AG04449 (cell line): ENCODE results near the gene SENP3.

ENCODE experiments used
- CTCF ChIA-PET: fragments of 350-600 bp; formaldehyde crosslinking; extraction: SDS; loops from one replicate; lab custom pipeline; 2021; ENCODE audit warnings: antibody characterized with exemption; lab: Yijun Ruan, JAX
- POLR2A ChIA-PET: fragments of 400-600, 350-600 bp; formaldehyde crosslinking; extraction: SDS; loops from one replicate; lab custom pipeline; 2020; ENCODE audit warnings: antibody characterized with exemption, inconsistent platforms; lab: Yijun Ruan, JAX
- DNase-seq: peaks from one replicate; pipeline ENCODE4 v3.0.0-alpha.2; 2010; ENCODE audit warnings: low read depth, low spot score
- H3K4me3 ChIP-seq: 2 replicates; pipeline ENCODE4 v1.5.1; 2011; ENCODE audit warnings: low read depth, mild to moderate bottlenecking, control low read depth, low read length
- CTCF ChIP-seq: IDR thresholded peaks from one replicate; pipeline ENCODE4 v1.5.1; 2011; ENCODE audit warnings: mild to moderate bottlenecking, moderate library complexity, low read length, control low read depth, inconsistent platforms; ENCODE audit not compliant: insufficient read depth; ENCODE audit errors: missing control alignments

SENP3 gene

GRCh38 chr17:7523033-7523432, 38.7 kb upstream of the SENP3 start:
- CTCF ChIA-PET = interaction anchor here (0.7 to 6.6 kb wide), 6 partner anchors 8 to 78 kb away, joined by 3 to 55 read pairs (median 3); partner anchors contain the start of gene SENP3
- POLR2A ChIA-PET = interaction anchor here (0.5 kb wide), 1 partner anchor 23 kb away, joined by 3 read pairs; no protein-coding TSS in a partner anchor
- H3K4me3 ChIP-seq = no peak overlapping the region
- no peak for DNase-seq
- TF ChIP-seq CTCF = peak; percentile 2

GRCh38 chr17:7528842-7529241, 32.9 kb upstream of the SENP3 start:
- H3K4me3 ChIP-seq = no peak overlapping the region
- ChIA-PET POLR2A (no interaction called here), CTCF (interaction anchor here (4.7 kb wide), 1 partner anchor 14 kb away, joined by 34 read pairs; no protein-coding TSS in a partner anchor)
- no peak for TF ChIP-seq CTCF
- DNase-seq = no peak

- DNase-seq = no peak
- ChIA-PET POLR2A (interaction anchor here (0.6 kb wide), 1 partner anchor 131 kb away, joined by 4 read pairs; no protein-coding TSS in a partner anchor), CTCF (interaction anchor here (3.8 kb wide), 1 partner anchor 16 kb away, joined by 40 read pairs; no protein-coding TSS in a partner anchor)
- TF ChIP-seq CTCF = no peak
- H3K4me3 ChIP-seq = no peak overlapping the region
These were observed 31.5 kb upstream of the SENP3 start for GRCh38 chr17:7530023-7530900.

- ChIA-PET CTCF (interaction anchor here (1.5 to 2.3 kb wide), 2 partner anchors 23 to 24 kb away, joined by 4 to 16 read pairs; partner anchors contain the start of gene SENP3), POLR2A (no interaction called here)
- no peak overlapping the region for H3K4me3 ChIP-seq
- DNase-seq = no peak
- no peak for TF ChIP-seq CTCF
These were observed 23.7 kb upstream of the SENP3 start for GRCh38 chr17:7538050-7538449.

GRCh38 chr17:7538891-7539545, 22.7 kb upstream of the SENP3 start:
- POLR2A ChIA-PET = interaction anchor here (0.7 kb wide), 1 partner anchor 77 kb away, joined by 3 read pairs; no protein-coding TSS in a partner anchor
- H3K4me3 ChIP-seq = no peak overlapping the region
- CTCF ChIA-PET = interaction anchor here (1.1 to 2.3 kb wide), 3 partner anchors 22 to 25 kb away, joined by 4 to 16 read pairs (median 6); partner anchors contain the start of gene SENP3
- no peak for TF ChIP-seq CTCF
- no peak for DNase-seq

- no peak for DNase-seq
These were observed 20.6 kb upstream of the SENP3 start for GRCh38 chr17:7541074-7541621.

More at GRCh38 chr17:7541074-7541621, 20.6 kb upstream of the SENP3 start:
- POLR2A ChIA-PET = no interaction called here
- CTCF ChIA-PET = interaction anchor here (1.3 to 13.4 kb wide), 2 partner anchors 20 to 27 kb away, joined by 6 to 77 read pairs; no protein-coding TSS in a partner anchor
- TF ChIP-seq CTCF = no peak
- H3K4me3 ChIP-seq = no peak overlapping the region
